Skeletal muscle cell (primary cell): Measurements from ENCODE around the gene FHL3.
"Not testable (repeated sequence)": the region's sequence is repeated elsewhere in the genome, so short reads cannot be mapped to it uniquely, and the experiment has no call there.

Experiments used
- DNase-seq: peaks from one replicate; pipeline ENCODE4 v3.0.0-alpha.2; 2010; ENCODE audit warnings: low read depth
- H3K4me3 ChIP-seq: 2 replicates; pipeline ENCODE4 v1.5.1; 2011; ENCODE audit warnings: low read depth, mild to moderate bottlenecking, control low read depth, low read length, moderate library complexity

The FHL3 gene

DNA sequence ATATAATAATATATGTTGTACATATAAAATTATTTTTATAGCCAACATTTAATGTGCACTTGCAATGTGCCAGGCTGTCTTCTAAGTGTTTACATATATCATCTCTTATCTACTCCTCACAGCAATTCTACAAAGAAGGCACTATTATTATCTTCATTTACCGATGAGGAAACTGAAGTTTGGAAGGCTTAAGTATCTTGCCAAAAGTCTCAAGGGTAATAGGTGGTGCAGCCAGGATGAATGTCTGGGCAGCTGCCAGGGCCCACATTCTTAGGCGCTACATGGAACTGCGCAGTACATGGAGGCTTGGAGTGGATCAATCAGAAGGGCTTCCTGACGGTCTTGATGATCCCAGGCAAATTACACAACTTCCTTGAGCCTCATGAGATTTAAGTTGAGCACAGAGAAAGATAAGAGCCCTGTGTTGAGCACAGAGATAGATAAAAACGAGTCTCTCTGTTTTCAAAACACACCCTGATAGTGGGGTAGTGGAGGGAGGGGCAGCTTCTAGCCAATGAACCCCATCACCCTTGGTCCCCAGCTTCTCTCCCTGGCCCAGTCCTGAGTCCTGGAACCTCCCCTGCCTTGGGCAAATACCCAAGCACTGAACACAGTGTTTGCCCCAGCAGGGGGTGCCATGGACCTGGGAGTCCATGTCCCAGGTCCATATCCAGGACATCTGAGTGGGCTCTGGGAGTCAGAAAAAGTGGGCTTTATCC lies 32.1 kb upstream of the FHL3 start:
- H3K4me3 ChIP-seq, result no peak overlapping the region
- DNase-seq, result no peak

DNA sequence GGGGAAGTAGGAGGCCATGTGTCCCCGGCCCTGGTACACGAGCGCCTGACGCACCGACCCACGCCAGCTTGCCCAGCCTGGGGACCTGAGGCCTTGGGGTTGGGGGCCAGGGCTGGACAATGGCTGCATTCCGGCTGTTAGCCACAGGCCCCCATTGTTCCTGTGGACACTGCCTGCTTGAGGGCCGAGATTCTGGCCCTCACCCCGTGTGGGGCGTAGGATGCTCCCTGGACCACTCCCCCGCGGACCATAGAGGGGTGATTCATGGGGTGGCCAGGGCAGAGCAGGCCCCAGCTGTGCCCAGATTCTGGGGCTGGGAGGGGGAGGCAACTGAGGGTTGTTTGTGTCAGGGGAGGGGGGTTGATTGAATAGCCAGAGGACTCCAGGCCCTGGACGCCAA lies 29.6 kb upstream of the FHL3 start:
- no peak overlapping the region for H3K4me3 ChIP-seq
- DNase-seq, result no peak

DNA sequence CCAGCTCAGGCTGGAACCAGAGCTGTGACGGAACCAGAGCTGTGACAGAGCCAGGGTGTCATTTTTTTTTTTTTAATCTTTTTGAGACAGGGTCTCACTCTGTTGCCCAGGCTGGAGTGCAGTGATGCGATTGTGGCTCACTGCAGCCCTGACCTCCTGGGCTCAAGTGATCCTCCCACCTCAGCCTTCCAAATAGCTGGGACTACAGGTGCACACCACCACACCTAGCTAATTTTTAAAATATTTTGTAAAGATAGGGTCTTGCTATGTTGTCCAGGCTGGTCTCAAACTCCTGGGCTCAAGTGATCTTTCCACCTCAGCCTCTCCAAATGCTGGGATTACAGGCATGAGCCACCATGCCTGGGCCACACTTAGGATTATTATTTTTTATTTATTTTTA lies 27.7 kb upstream of the FHL3 start:
- not testable (repeated sequence) for H3K4me3 ChIP-seq, DNase-seq

DNA sequence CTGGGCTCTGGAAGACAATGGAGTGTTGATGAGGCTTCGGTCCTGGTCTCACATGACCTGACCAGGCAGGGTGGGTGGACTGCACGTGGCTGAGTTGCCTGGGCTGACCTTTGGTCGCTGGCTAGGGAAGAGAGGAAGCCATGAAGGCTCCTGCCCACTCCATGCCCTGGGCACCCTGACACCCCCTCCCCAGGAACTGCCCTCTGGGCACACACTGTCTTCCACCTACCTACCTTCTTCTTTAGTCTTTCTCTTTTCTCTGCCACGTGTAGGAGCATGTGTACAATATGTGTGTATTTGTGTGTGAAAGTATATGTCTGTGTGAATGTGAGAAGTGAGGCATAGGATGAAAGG lies 26.2 kb upstream of the FHL3 start:
- no peak overlapping the region for H3K4me3 ChIP-seq
- DNase-seq, result no peak

DNA sequence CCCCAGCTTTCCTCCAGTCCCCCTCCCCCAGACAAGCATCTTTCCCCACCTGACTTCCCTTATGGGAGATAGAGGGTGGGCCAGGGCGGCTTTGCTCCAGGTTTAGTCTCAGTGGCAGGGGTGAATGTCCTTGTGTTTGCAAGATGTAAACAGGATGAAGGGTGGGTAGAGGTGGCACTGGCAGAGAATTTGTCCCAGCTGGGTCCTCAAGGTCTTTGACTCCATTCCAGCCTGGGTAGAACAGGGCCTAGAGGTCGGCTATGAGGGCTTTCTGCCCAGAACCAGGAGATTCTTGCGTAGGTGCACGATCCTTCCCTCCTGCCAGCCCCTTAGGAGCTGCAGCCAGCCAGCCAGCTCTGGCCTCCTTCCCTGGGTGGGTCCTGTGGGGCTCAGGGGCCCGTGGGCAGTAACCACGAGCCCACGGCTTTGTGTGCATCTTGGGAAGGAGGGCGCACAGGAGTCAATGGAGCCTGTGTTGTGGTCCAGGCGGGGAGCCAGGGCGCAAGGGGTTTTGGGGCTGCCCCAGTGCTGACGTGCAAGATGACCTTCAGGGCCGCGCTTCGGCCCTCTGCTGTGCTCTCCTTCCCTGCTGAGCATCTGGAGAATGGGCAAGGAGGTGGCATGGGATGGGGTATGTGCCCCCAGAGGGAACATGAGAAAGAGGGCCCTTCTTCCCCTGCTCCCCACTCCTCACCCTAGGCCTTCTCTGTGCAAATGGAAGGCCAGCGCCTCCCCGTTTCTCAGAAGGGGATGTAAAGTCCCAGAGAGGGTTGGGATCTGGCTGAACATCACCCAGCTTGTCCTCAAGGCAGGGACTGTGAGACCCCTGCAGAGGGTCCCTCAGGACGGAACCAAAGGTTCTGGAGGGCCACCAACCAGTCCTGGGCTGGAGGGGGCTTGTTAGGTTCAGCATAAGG lies 25.5 kb upstream of the FHL3 start:
- H3K4me3 ChIP-seq, result no peak overlapping the region
- no peak for DNase-seq

DNA sequence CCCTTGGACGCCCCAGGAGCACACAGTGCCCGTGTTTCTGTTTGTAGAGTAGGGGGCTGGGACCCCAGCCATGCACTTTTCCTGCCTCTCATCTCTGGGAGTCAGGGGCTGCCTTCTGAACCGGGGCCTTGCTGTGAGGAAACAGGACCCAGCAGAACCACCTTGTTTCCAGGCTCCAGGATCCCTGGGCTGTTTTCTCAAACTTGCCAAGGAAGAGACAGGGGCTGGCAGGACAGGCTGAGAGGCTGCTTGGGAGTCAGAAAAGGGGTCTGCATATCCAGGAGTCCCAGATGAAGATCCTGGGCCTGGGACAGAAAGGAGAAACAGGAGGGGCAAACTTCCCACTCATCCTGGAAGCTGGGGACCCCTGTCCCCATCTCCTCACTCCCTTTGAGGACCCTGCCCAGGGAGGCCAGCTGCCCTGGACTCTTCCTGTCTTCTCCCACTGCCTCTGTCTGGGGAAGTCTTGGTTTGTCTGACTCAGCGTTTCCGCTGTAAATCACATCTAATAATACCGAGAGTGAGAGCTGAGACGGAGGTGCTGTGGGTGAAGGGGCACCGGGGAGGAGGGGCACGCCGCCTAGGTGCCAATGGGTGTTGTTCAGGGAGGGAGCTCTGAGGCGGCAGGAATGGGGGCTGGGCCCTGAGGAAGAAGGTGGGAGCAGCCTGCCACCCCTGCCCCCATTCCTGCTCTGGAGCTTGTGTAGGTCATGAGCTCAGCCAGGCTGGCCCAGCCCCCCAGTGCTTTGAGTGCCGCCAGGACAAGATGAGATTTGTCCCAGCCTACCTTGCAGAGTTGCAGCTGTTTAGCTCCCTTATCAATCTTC lies 24.6 kb upstream of the FHL3 start:
- DNase-seq, result no peak
- H3K4me3 ChIP-seq, result no peak overlapping the region

DNA sequence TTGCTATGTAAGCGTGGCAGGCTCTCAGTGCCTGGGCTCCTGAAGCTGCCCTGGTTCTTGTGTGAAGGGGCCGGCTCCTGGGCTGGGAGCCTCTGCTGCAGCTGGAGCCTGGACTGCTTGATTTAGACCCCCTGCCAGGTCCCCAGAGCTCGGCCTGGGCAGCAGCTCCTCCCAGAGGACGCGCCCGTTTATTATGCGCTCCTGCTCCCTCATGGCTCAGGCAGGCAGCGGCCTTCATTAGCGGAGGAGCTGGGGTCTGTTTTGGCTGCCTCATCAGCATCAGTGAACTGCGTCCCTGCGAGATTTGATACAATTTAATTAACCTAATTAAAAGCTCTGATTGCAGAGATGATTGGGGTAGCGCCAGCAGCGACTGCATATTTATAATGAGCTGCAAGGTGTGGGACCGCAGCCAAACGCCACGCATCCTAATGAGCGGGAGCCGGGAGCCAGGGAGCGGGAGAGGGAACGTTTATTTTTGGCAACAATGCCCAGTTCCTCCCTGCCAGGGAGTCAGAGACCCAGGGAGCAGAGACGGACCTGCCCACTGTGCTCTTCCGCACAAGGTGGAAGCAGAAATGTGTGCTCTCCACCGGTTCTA lies 23.9 kb upstream of the FHL3 start:
- no peak overlapping the region for H3K4me3 ChIP-seq
- DNase-seq, result no peak

DNA sequence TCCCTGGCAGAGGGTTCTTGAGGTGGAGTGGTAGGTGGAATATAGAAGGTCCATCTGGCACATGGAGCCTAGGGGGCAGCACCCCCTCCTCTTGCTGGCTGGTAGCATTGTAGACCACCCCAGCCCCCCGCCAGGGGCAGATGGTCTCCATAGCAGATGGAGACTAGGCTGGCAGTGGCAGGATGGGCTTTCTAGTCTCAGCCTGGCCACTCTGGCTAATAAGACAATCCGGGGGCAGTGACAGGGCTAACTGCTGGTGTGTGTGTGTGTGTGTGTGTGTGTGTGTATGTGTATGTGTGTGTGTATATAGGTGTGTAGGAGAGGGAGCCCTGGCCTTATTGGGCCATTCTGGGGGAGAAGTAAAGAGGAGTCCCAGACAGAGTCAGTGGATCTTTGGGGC lies 23.4 kb upstream of the FHL3 start:
- H3K4me3 ChIP-seq, result no peak overlapping the region

DNA sequence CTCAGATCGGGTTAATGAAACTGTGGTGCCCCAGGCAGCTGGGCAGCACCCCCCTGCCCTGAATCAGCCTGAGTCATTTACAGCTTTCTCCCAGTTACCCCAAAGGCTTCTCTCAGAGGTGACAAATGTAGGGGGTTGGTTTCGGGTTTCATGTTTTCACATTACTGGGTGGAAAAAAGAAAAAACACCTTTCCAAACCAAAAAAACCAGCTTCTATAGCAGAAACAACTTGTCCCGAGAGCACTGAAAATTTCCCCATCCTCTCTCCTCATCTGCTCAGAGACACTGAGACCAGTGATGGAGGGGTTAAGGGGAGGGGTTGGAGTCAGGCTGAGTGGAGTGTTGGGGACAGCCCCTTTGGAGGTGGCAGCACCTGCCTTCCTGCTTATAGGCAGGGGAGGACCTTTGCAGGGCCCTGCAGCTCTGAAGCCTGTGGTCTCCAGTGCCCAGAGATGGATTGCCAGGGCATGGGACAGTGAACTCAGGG lies 22.8 kb upstream of the FHL3 start:
- no peak for DNase-seq
- H3K4me3 ChIP-seq, result no peak overlapping the region

More for the DNA sequence above, 23.4 kb upstream of the FHL3 start:
- no peak for DNase-seq

DNA sequence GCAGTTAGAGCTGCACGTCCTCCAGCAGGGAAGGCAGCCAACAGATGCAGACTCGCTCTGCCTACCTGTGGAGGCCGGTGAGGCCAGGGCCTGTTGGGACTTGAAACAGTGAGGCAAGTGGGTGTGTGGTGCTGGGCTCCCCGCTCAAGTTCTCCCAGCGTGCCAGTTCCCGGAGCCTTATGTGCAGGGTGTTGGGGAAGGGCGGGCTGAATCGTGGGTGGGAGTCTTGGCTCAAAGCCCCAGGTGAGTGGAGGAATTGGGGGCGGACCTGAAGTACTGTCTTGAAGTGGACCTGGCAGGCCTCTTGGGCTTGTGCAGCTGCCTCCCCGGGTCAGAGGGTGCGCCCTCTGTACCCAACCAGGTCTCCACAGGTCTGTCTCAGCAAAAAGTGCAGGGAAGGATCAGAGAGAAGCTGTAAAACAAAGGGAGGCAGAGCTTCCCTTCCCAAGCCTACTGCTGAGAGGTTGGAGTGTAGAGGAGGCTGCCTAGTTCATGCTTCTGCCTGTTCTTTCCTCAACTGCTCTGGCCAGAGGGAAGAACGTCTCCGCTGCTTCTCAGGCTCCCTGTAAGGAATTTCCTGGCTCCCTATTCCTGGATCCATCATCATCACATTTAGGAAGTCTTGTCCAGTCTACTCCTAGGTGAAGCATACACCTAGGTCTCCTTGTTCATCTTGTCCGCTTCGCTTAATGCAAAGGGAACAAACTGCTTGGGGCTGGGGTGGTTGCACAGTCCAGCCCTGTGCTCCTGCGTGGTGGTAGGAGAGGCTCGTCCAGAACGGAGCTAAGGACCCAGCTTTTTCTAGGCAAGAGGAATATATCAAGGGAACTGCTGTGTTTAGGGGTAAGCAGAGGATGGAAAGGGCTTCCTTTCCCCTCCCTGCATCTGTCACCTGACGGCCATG lies 22.1 kb upstream of the FHL3 start:
- no peak overlapping the region for H3K4me3 ChIP-seq
- no peak for DNase-seq

DNA sequence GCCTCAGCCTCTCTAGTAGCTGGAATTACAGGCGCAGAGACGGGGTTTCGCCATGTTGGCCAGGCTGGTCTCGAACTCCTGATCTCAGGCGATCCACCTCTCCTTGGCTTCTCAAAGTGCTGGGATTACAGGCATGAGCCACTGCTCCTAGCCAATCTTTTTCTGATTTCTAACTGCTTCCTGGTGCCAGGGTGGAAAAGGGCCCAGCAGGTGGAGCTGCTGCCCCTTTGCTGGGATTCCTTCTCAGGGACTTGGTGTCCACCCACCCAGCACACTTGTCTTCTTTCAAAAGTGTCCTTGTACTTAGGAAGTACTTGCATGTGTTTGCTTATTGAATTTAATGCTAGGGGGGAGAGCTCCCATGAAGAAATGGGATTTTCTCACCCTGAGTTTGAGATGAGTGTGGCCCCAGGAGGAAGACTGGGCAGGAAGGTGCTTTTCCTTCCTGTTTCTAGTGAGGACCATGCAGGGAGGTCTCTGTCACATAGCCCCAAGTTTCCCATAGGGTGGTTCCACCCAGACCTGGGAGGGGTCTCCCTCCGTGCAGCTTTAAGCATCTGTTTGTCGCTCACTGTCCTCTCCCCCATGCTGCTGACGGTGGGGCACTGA lies 21.4 kb upstream of the FHL3 start:
- DNase-seq, result no peak
- no peak overlapping the region for H3K4me3 ChIP-seq

DNA sequence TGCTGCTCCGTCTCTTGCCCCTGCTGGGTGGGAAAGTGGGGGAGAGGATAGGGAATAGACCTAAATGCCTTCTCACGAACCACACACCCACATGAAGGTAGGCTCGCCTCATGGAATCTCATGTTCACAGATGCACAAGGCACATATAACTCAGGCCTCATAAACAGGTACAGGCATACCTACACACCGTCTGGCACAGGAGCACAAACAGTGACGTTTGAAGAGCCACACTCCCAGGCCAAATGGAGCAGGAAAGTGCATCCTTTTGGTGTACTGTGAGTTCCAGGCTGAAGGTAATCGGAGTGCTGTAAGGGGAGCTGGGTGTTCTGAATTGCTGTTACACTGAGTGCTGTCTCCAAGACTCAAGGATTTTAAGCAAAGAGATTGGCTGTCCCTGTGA lies 20.4 kb upstream of the FHL3 start:
- no peak for DNase-seq
- no peak overlapping the region for H3K4me3 ChIP-seq

DNA sequence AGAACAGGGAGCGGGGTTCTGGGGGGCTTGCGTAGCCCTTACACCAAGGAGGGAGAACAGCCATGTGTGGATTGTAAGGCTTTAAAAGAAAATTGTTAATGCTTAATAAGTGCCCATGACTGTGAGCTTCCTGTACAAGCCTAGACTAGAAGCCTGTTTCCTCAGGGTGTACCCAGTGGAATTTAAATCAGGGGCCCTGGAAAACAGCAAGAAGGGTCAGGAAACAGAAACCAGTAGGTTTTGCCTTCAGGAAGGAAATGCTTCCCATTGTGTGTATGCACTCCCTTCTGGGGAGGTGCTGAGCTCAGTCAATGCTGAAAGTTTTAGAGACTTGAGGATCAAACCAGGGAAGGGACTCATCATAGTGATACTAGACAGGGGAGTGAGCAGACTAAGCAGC lies 19.9 kb upstream of the FHL3 start:
- DNase-seq, result no peak
- H3K4me3 ChIP-seq, result no peak overlapping the region

DNA sequence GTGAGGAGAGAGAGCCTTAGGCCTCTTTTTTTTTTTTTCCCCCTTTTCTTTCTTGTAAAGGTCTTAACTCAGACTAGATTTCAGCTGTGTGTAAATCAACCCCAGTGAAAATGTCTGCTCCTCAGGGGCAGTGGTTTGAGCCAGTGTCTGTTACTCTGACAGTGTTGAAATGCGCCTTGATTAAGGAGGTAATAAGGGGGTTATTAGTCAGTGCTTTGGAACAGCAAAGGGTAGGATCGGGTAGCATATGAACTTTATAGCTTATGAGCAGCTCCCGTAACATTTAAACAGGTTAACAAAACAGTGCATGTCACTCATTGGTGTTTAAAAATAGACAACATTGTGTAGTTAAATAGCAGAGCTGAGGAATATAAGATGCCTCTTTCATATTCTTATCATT lies 17.5 kb upstream of the FHL3 start:
- DNase-seq, result no peak

DNA sequence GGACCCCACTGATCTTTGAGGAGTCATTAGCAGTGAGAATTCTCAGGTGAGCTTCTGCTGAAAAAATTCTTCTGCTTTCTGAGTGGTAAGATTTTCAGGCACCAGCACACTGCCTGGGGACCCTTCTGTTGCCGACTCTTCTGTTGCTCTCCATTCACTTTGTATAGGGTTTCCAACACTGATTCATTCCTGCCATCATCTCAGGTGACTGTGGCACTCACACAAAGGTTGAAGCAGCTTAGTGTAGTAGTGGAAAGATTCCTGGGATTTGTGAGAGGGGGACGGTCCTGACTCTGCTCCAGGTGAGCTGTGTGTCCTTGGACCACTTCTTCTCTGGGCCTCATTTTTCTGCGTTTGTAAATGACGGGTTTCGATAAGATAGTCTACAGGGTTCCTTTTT lies 16.7 kb upstream of the FHL3 start:
- no peak overlapping the region for H3K4me3 ChIP-seq
- DNase-seq, result no peak

More for the DNA sequence above, 17.5 kb upstream of the FHL3 start:
- no peak overlapping the region for H3K4me3 ChIP-seq

DNA sequence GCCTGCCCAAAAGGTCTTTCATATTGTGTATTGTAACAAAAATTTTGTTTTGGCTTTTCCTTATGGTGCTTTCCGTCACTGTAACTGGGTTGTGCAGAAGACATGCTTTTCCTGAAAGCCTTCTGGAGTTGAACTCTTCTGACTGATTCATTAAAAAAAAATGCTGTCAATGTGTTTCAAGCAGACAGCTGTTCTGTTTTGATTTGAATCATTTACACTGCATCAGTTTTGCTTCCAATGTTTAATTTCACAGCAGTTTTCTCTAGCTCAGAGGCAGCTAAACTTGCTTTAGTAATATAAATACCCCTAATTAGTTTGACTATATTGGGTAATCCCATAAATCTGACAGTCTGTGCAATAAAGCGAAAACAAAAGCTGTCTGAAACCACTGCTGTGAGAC lies 15.1 kb upstream of the FHL3 start:
- H3K4me3 ChIP-seq, result no peak overlapping the region
- DNase-seq, result no peak

DNA sequence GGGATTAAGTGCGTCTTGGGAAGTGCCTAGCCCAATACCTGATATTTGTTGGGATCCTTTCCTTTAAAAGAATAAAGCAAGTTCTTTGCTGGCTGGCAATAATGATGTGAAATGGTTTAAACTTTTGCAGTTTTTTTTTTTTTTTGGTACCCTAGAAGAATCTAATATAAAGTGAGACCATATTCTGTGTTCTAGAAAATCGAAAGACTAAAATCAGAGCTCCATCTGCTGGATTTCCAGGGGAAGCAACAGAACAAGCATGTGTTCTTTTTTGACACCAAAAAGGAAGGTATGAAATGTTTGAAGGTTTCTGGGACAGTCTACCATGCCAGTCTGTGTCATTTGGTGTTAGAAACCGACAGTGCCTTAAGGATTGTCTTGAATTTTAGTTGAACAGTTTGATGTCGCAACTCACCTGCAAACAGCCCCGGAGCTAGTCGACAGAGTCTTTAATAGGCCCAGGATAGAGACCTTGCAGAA lies 13.6 kb upstream of the FHL3 start:
- DNase-seq, result no peak

More for the DNA sequence above, 13.6 kb upstream of the FHL3 start:
- no peak overlapping the region for H3K4me3 ChIP-seq
